ENCODE results near the gene HOXA2.

HOXA2 gene

GRCh38 chr7:27105301-27106031 is 3.0 kb upstream of the HOXA2 start:
- H3K27ac Mint-ChIP-seq, result no peak overlapping the region
- H3K36me3 Mint-ChIP-seq, result peaks cover 6% of the 10 kb centered on the region
- peaks cover 2% of the 10 kb centered on the region for H3K9me3 Mint-ChIP-seq
- H3K4me3 Mint-ChIP-seq, result no peak overlapping the region
- ATAC-seq (ENCODE audit: low read depth) (no peak), DNase-seq (ENCODE audit: low spot score in 2 of 2) (no peak)
- peaks cover 16% of the 10 kb centered on the region for H3K27me3 Mint-ChIP-seq
- peaks cover 12% of the 10 kb centered on the region for H3K4me1 Mint-ChIP-seq

GRCh38 chr7:27104341-27105058 is 2.0 kb upstream of the HOXA2 start:
- Mint-ChIP-seq H3K36me3 (peaks cover 10% of the 10 kb centered on the region), H3K4me1 (peaks cover 12% of the 10 kb centered on the region), H3K27ac (no peak overlapping the region), H3K27me3 (peaks cover 16% of the 10 kb centered on the region), H3K9me3 (peaks cover 2% of the 10 kb centered on the region), H3K4me3 (no peak overlapping the region)
- ATAC-seq (ENCODE audit: low read depth) (no peak), DNase-seq (ENCODE audit: low spot score in 2 of 2) (no peak)

DNA sequence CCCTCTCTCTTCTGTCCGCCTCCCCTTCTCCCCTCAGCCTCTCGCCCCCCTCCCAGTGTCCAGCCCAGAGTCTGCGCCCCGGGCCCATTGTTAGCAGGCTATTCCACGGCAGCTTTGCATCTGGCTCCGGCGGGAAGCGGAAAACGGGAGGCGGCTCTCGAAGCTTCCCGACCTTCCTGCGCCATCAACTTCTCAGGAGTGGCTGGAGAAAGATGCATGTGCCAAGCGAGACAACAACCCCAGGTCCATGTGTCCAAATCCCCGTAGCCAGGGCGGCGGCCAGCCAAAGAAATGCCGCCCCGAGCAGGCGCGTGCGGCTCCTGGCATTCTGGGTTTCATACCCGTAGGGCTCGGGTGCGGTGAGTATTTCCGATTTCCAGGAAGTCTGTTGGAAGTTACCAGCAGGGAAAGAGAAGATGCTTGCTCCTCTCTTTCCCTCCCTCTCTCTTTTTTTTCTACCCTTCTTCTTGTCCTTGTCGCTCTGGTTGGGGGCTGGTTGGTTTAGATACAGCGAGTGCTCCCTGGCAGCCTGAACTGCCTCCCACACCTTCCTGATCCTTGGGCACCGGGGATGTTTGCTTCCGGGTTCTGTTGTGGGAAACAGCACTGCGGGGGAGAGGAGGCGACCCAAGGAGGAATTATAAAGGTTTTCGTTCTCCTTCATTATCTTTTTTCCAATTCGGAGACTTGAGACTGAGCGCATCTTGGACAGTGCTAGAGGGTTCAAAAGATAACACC is 1.2 kb upstream of the HOXA2 start:
- DNase-seq (ENCODE audit: low spot score in 2 of 2), result no peak

DNA sequence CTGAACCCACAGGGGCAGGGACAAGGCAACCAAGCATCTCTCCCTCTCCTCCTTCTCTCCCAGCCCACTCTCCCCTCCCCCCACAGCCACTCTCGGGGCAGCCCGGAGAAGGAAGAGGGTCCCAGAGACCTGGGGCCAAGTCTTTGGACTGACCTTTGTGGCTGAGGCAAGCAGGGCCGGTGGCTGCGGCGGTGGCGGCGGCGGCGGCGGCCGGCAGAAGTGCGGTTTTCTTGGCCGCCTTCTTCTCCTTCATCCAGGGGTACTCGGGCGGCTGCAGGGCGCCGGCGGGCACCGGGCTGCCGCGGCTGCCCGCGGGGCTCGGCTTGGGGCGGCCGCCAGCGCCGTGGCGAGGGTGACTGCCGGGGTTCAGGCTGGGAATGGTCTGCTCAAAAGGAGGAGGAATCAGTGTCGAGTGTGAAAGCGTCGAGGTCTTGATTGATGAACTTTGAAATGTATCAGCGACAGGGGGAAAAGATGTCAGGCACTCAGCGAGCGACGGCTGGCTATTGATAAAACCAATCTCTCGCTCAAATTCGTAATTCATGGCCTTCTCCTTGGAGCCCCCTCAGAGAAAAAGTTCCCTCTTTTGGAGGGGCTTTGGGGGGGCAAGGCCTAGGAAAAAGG is 414 bp downstream of the HOXA2 start:
- peaks cover 18% of the 10 kb centered on the region for H3K4me1 Mint-ChIP-seq
- peaks cover 22% of the 10 kb centered on the region for H3K27me3 Mint-ChIP-seq
- no peak for ATAC-seq (ENCODE audit: low read depth)
- peaks cover 11% of the 10 kb centered on the region for H3K36me3 Mint-ChIP-seq
- no peak overlapping the region for H3K4me3 Mint-ChIP-seq
- DNase-seq (ENCODE audit: low spot score in 2 of 2), result no peak
- no peak overlapping the region for H3K27ac Mint-ChIP-seq
- no peaks in the 10 kb centered on the region for H3K9me3 Mint-ChIP-seq

More for the DNA sequence above, 1.2 kb upstream of the HOXA2 start:
- Mint-ChIP-seq H3K9me3 (peaks cover 2% of the 10 kb centered on the region), H3K27me3 (peaks cover 17% of the 10 kb centered on the region), H3K4me1 (peaks cover 12% of the 10 kb centered on the region), H3K36me3 (peaks cover 13% of the 10 kb centered on the region), H3K27ac (no peak overlapping the region), H3K4me3 (no peak overlapping the region)
- ATAC-seq (ENCODE audit: low read depth), result no peak

- H3K9me3 Mint-ChIP-seq, result no peaks in the 10 kb centered on the region
- ATAC-seq (ENCODE audit: low read depth) (no peak), DNase-seq (ENCODE audit: low spot score in 2 of 2) (no peak)
- peaks cover 20% of the 10 kb centered on the region for H3K4me1 Mint-ChIP-seq
- H3K27ac Mint-ChIP-seq, result no peak overlapping the region
- peaks cover 22% of the 10 kb centered on the region for H3K27me3 Mint-ChIP-seq
- peaks cover 11% of the 10 kb centered on the region for H3K36me3 Mint-ChIP-seq
- no peak overlapping the region for H3K4me3 Mint-ChIP-seq
Observed at GRCh38 chr7:27101171-27101956, 1.1 kb downstream of the HOXA2 start.

DNA sequence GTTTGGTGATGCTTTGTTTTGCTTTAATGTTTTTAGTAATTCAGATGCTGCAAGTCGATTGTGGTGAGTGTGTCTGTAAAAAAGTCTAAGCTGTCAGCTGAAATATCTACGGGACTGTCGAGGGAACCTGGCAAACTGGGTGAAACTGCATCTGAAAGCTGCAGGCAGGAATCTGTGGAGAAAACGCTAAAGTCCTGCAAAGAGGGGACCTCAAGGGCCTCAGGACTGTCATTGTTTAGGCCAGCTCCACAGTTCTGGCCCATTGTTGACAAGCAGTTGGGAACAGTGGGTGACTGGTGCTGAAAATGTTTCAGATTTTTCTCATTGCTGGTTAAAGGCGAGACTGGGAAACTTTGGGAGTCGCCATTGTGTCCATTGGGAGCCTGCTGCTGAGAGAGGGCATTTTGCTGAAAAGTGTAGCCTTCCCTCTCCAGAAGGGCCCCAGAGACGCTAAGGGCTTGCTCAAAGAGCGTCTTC is 1.8 kb downstream of the HOXA2 start:
- Mint-ChIP-seq H3K4me3 (no peak overlapping the region), H3K27me3 (peaks cover 22% of the 10 kb centered on the region), H3K9me3 (no peaks in the 10 kb centered on the region), H3K4me1 (peaks cover 20% of the 10 kb centered on the region), H3K27ac (no peak overlapping the region), H3K36me3 (peaks cover 11% of the 10 kb centered on the region)
- no peak for ATAC-seq (ENCODE audit: low read depth)
- DNase-seq (ENCODE audit: low spot score in 2 of 2), result no peak

DNA sequence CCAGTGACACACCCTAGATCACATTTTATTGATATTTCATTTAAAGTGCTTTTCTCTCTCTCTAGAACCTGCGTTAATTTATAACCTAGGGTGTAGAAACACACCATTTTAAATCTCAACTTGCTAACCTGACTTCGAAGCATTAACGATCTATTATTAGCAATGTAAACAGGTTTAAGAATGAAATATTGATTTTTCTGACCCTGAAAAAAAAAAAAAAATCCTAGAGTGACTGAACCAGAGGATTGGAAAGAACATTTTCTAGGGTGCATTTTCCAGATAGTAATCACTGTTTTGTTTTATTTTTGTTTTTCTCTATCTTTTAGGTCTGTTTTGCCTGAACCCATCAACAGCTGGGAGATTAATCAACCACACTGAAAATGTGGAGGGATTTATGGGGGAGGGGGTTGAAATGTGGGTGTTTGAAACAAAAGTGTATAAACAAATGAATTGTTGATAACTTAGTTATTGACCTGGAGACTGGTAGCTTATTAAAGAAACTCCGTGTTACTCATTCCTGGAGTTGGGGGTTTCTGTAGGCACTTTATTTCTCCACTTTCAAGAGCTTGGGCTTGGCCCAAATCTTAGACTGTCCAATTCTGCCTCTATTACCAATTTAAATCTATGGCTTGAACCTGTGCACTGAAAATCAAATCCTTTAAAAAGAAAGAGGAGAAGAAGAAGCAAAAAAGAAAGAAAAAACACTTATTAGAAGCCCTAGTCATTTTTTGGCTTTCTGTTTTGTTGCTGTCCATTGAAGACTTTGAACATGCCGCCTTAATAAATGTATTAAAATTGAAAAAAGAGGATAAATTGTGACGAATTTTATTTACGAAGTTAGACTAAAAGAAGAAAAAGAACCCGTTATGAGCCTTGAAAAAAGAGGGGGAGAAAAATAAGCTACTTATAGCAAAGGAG is 2.8 kb downstream of the HOXA2 start:
- Mint-ChIP-seq H3K9me3 (no peaks in the 10 kb centered on the region), H3K27me3 (peaks cover 24% of the 10 kb centered on the region), H3K4me1 (peaks cover 27% of the 10 kb centered on the region), H3K36me3 (peaks cover 11% of the 10 kb centered on the region), H3K27ac (no peak overlapping the region), H3K4me3 (no peak overlapping the region)
- DNase-seq (ENCODE audit: low spot score in 2 of 2) (no peak), ATAC-seq (ENCODE audit: low read depth) (no peak)

DNA sequence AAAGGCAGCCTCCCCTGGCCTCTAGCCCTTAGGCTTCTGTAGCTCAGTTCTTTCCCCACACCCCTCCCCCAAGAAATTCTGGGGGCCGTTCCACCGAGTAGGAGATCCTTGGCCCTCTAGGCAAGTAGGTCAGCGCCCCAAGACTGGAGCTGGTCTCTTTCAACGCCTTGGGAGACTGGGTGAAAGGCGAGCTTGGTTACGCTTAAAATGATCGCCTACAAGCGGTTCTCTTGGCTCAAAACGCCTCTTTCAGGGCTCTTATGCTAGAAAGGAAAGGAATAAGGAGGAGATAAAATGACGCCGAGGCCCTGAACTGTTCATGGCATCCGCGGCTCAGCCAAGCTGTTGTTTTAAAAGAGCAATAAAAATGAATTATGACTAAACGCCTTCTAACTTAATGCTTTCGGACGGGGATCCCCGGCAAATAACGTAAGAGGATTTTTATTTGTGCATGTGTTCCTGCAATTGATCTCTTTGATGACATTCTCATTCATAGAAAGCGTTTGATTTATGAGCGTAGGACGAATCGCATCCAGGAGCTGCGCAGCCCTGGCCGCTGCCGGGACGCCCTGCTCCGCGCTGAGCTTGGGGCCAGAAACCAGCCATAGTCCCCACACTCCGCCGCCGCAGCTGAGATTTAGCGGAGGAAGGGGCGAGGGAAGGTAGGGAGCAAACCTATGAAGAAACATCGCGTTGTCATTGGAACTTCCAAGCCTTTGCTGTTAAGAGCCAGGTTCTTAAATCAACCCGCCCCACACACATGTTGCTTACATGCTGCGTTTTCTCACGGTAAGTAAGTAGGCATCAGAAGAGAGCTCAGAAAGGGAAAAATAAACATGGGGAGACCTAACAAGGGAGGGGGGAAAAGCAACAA is 3.7 kb downstream of the HOXA2 start:
- H3K4me1 Mint-ChIP-seq, result peaks cover 27% of the 10 kb centered on the region
- H3K27me3 Mint-ChIP-seq, result peaks cover 21% of the 10 kb centered on the region
- peaks cover 11% of the 10 kb centered on the region for H3K36me3 Mint-ChIP-seq
- ATAC-seq (ENCODE audit: low read depth), result no peak
- no peak overlapping the region for H3K4me3 Mint-ChIP-seq
- H3K9me3 Mint-ChIP-seq, result no peaks in the 10 kb centered on the region
- H3K27ac Mint-ChIP-seq, result no peak overlapping the region
- no peak for DNase-seq (ENCODE audit: low spot score in 2 of 2)

DNA sequence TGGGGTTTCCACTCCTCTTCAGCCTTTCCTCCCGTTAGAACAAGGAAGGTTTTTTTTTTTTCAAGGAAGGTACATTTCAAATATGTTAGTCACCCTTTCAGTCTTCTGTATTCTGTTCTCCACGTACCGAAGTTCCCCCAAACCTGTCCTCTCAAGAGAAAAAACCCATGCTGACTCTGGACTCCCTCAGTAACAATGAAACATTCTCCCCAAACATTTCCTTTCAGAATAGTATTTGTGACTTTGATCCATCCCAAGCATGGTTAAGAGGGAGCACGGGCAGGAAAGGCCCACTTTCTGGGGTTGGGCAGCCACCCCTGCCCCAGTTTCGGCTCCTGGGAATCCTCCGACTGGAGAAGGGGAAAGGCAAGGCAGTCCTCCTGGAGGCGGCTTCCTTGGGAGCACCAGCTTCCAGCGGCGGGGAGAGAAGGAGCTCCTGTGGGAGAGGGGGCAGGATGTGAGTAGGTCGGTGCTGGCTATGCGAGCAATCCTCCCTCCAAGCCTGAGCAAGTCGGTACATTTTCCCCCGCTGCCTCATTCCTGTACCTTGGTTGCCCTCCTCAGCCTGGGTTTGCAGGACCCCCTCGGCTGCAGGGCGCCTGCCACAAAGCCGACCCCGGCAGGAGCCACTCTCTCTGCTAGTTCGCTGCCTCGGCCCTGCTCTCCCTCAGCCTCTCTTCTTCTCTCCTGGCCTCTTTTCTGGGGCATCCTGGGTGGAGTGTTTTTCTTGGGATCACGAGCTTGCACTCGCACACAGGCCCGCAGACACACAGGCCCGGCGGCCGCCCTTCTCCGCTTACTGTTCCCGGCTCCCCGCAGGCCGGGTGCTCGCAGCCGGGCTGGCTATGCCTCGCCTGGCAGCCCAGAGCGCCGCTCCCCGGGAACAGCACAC is 4.6 kb downstream of the HOXA2 start:
- Mint-ChIP-seq H3K4me3 (peak overlapping the region; percentile 90), H3K27me3 (peaks cover 18% of the 10 kb centered on the region), H3K36me3 (peaks cover 11% of the 10 kb centered on the region), H3K9me3 (no peaks in the 10 kb centered on the region), H3K4me1 (peaks cover 24% of the 10 kb centered on the region), H3K27ac (no peak overlapping the region)
- DNase-seq (ENCODE audit: low spot score in 2 of 2) (no peak), ATAC-seq (ENCODE audit: low read depth) (no peak)

GRCh38 chr7:27096768-27097514 is 5.5 kb downstream of the HOXA2 start:
- H3K27ac Mint-ChIP-seq, result peak overlapping the region; percentile 52
- peaks cover 19% of the 10 kb centered on the region for H3K4me1 Mint-ChIP-seq
- no peak for ATAC-seq (ENCODE audit: low read depth)

More at GRCh38 chr7:27096768-27097514, 5.5 kb downstream of the HOXA2 start:
- DNase-seq (ENCODE audit: low spot score in 2 of 2), result no peak
- peaks cover 16% of the 10 kb centered on the region for H3K27me3 Mint-ChIP-seq
- H3K4me3 Mint-ChIP-seq, result peak overlapping the region; percentile 90
- no peaks in the 10 kb centered on the region for H3K9me3 Mint-ChIP-seq
- peaks cover 11% of the 10 kb centered on the region for H3K36me3 Mint-ChIP-seq

Measured in memory B cell (primary cell).